Neural cell (in vitro differentiated cells): ENCODE measurements around the gene SLC9A7. TPM values are rescaled to one million over a fixed set of nuclear protein-coding genes. Genes with fewer than 3 reads are reported as not detected.

Experiments used
- H2AFZ ChIP-seq: fragments of 200-600, 300-800 bp; sonication (generic), shearing (Covaris generic); 2 replicates; pipeline ENCODE4 v1.6.0; 2014; ENCODE audit warnings: low read depth, mild to moderate bottlenecking, antibody characterized with exemption, low read length, moderate library complexity
- H3F3A ChIP-seq: fragments of 200-600 bp; shearing (Covaris generic); 2 replicates; pipeline ENCODE4 v1.6.1; 2016; ENCODE audit warnings: mild to moderate bottlenecking, moderate library complexity, mixed read lengths, antibody characterized with exemption, low read length; ENCODE audit not compliant: insufficient read depth, poor library complexity, severe bottlenecking
- H3K27ac ChIP-seq: fragments of 200-600, 300-800 bp; sonication (generic), shearing (Covaris generic); 2 replicates; pipeline ENCODE4 v1.5.1; 2014; ENCODE audit warnings: mild to moderate bottlenecking, low read length, moderate library complexity
- H3K27me3 ChIP-seq: fragments of 300-800, 200-600 bp; sonication (generic), shearing (Covaris generic); 2 replicates; pipeline ENCODE4 v1.6.0; 2014; ENCODE audit warnings: mild to moderate bottlenecking, low read depth, low read length, moderate library complexity; ENCODE audit not compliant: insufficient read depth
- H3K36me3 ChIP-seq: fragments of 300-800, 200-600 bp; sonication (generic), shearing (Covaris generic); 2 replicates; pipeline ENCODE4 v1.5.1; 2014; ENCODE audit warnings: mild to moderate bottlenecking, antibody characterized with exemption, low read length, moderate library complexity; ENCODE audit not compliant: insufficient read depth
- H3K4me2 ChIP-seq: fragments of 300-800, 200-600 bp; sonication (generic), shearing (Covaris generic); 2 replicates; pipeline ENCODE4 v1.6.0; 2014; ENCODE audit warnings: mild to moderate bottlenecking, low read length
- H3K4me3 ChIP-seq: fragments of 300-800, 200-600 bp; sonication (generic), shearing (Covaris generic); 2 replicates; pipeline ENCODE4 v1.5.1; 2014; ENCODE audit warnings: mild to moderate bottlenecking, low read length, moderate library complexity
- H3K79me2 ChIP-seq: fragments of 200-600 bp; shearing (Covaris generic); replicated peaks from 2 replicates; pipeline ENCODE4 v1.6.0; 2014; ENCODE audit warnings: mild to moderate bottlenecking, low read length, moderate library complexity; ENCODE audit not compliant: insufficient read depth
- H3K9ac ChIP-seq: fragments of 300-800, 200-600 bp; sonication (generic), shearing (Covaris generic); 2 replicates; pipeline ENCODE4 v1.6.1; 2016; ENCODE audit warnings: mild to moderate bottlenecking, low read length, mixed read lengths
- H3K9me2 ChIP-seq: fragments of 200-600 bp; shearing (Covaris generic); 2 replicates; pipeline ENCODE4 v1.6.1; 2016; ENCODE audit warnings: mild to moderate bottlenecking, low read length, mixed read lengths; ENCODE audit not compliant: insufficient read depth
- H3K9me3 ChIP-seq: fragments of 200-600, 300-800 bp; sonication (generic), shearing (Covaris generic); 2 replicates; pipeline ENCODE4 v1.6.1; 2016; ENCODE audit warnings: mild to moderate bottlenecking, mixed run types, low read length, moderate library complexity, mixed read lengths
- H4K20me1 ChIP-seq: fragments of 200-600 bp; shearing (Covaris generic); 2 replicates; pipeline ENCODE4 v1.6.1; 2016; ENCODE audit warnings: mild to moderate bottlenecking, mixed run types; ENCODE audit not compliant: insufficient read depth
- CTCF ChIP-seq: fragments of 450-650 bp; IDR thresholded peaks from 2 replicates; pipeline ENCODE4 v1.5.1; 2014; ENCODE audit warnings: antibody characterized with exemption, mild to moderate bottlenecking, moderate library complexity; ENCODE audit not compliant: poor library complexity, severe bottlenecking
- EP300 ChIP-seq: fragments of 450-650 bp; conservative IDR thresholded peaks from 2 replicates; pipeline ENCODE4 v1.6.1; 2014; ENCODE audit warnings: antibody characterized with exemption, mild to moderate bottlenecking, moderate library complexity; ENCODE audit not compliant: poor library complexity, severe bottlenecking
- EZH2 ChIP-seq: fragments of 200-600, 300-800 bp; shearing (Covaris generic), sonication (generic); IDR thresholded peaks from 2 replicates; pipeline ENCODE4 v1.6.1; 2014; ENCODE audit warnings: antibody characterized with exemption, low read length, borderline replicate concordance, mild to moderate bottlenecking; ENCODE audit not compliant: insufficient read depth, poor library complexity, severe bottlenecking
- MXI1 ChIP-seq: fragments of 450-650 bp; conservative IDR thresholded peaks from 2 replicates; pipeline ENCODE4 v1.6.1; 2014; ENCODE audit warnings: antibody characterized with exemption, mild to moderate bottlenecking; ENCODE audit not compliant: poor library complexity, severe bottlenecking
- POLR2AphosphoS5 ChIP-seq: IDR thresholded peaks from 2 replicates; pipeline ENCODE4 v1.6.1; 2012
- RAD21 ChIP-seq: fragments of 450-650 bp; conservative IDR thresholded peaks from 2 replicates; pipeline ENCODE4 v1.6.1; 2014; ENCODE audit warnings: antibody characterized with exemption, mild to moderate bottlenecking, moderate library complexity
- REST ChIP-seq: IDR thresholded peaks from 2 replicates; pipeline ENCODE4 v1.6.1; 2012; ENCODE audit warnings: borderline replicate concordance
- SMC3 ChIP-seq: fragments of 450-650 bp; conservative IDR thresholded peaks from 2 replicates; pipeline ENCODE4 v1.6.1; 2014; ENCODE audit warnings: antibody characterized with exemption, mild to moderate bottlenecking, moderate library complexity; ENCODE audit not compliant: poor library complexity
- TAF1 ChIP-seq: IDR thresholded peaks from 2 replicates; pipeline ENCODE4 v1.6.1; 2012; ENCODE audit warnings: low read depth
- polyA plus RNA-seq: library from polyadenylated mRNA; depleted of rRNA; stranded (reverse); fragments of >200 nt; gene quantifications from 2 replicates; pipeline ENCODE4 v1.2.3, GENCODE V29; 2014

Gene SLC9A7
- polyA plus RNA-seq, 1 donor from 2014 or later, result 12.1 TPM

- H2AFZ ChIP-seq, result no peak overlapping the region
- H3K27ac ChIP-seq, result no peak overlapping the region
- H3K4me3 ChIP-seq, result peak overlapping the region; percentile 75
Measured at GRCh38 chrX:46576458-46576857, 182.5 kb downstream of the SLC9A7 start.

GRCh38 chrX:46575991-46576392 lies 182.9 kb downstream of the SLC9A7 start:
- Histone ChIP-seq H3K9me2 (no peaks in the 10 kb centered on the region), H2AFZ (no peak overlapping the region), H3K4me3 (peak overlapping the region; percentile 75), H3K79me2 (no peaks in the 10 kb centered on the region), H3K36me3 (no peaks in the 10 kb centered on the region), H3K9me3 (no peaks in the 10 kb centered on the region), H3K9ac (no peak overlapping the region), H3K27me3 (peaks cover 17% of the 10 kb centered on the region), H3K4me2 (no peak overlapping the region), H4K20me1 (no peaks in the 10 kb centered on the region), H3F3A (no peaks in the 10 kb centered on the region), H3K27ac (no peak overlapping the region)
- TF ChIP-seq CTCF (no peak), RAD21 (no peak), MXI1 (no peak), TAF1 (no peak), SMC3 (no peak), REST (no peak), POLR2AphosphoS5 (no peak)

More at GRCh38 chrX:46576458-46576857, 182.5 kb downstream of the SLC9A7 start:
- H3K36me3 ChIP-seq, result no peaks in the 10 kb centered on the region
- H3K9me3 ChIP-seq, result no peaks in the 10 kb centered on the region
- H3K79me2 ChIP-seq, result no peaks in the 10 kb centered on the region
- H3K27me3 ChIP-seq, result peaks cover 17% of the 10 kb centered on the region
- no peak overlapping the region for H3K9ac ChIP-seq
- H3K9me2 ChIP-seq, result no peaks in the 10 kb centered on the region
- no peaks in the 10 kb centered on the region for H4K20me1 ChIP-seq
- TF ChIP-seq POLR2AphosphoS5 (no peak), EP300 (no peak), REST (no peak), EZH2 (no peak), TAF1 (no peak), CTCF (no peak), RAD21 (no peak), MXI1 (no peak), SMC3 (no peak)
- no peak overlapping the region for H3K4me2 ChIP-seq
- no peaks in the 10 kb centered on the region for H3F3A ChIP-seq
